Upper lobe of left lung (tissue), 4 donors: Measurements from ENCODE around the gene ZBED4.

Source experiments
- EP300 ChIP-seq, 4 donors: sonication (generic); formaldehyde crosslinking; IDR thresholded peaks; one replicate each; pipeline ENCODE4 v1.5.1; 2017; ENCODE audit warnings: antibody characterized with exemption in 4 of 4, control low read depth in 2 of 4
- POLR2A ChIP-seq, 4 donors: fragments of 450-650 bp; IDR thresholded peaks; one replicate each; pipeline ENCODE4 v1.5.1; 2016 to 2017; ENCODE audit warnings: antibody characterized with exemption in 4 of 4, mild to moderate bottlenecking in 2 of 4
- POLR2AphosphoS5 ChIP-seq, 2 donors: sonication (generic); formaldehyde crosslinking; IDR thresholded peaks; one replicate each; pipeline ENCODE4 v1.5.1; 2017; ENCODE audit warnings: antibody characterized with exemption in 2 of 2
- TF ChIP-seq, protein P1 (sequence below), 6 experiments: fragments of 450-650 bp in 4 of 6; fragments of 200-600 bp in 2 of 6; sonication (generic) in 2 of 6; IDR thresholded peaks; one replicate each; pipeline ENCODE4 v1.5.1; 2016 to 2019; ENCODE audit warnings: antibody characterized with exemption in 6 of 6

DNA sequence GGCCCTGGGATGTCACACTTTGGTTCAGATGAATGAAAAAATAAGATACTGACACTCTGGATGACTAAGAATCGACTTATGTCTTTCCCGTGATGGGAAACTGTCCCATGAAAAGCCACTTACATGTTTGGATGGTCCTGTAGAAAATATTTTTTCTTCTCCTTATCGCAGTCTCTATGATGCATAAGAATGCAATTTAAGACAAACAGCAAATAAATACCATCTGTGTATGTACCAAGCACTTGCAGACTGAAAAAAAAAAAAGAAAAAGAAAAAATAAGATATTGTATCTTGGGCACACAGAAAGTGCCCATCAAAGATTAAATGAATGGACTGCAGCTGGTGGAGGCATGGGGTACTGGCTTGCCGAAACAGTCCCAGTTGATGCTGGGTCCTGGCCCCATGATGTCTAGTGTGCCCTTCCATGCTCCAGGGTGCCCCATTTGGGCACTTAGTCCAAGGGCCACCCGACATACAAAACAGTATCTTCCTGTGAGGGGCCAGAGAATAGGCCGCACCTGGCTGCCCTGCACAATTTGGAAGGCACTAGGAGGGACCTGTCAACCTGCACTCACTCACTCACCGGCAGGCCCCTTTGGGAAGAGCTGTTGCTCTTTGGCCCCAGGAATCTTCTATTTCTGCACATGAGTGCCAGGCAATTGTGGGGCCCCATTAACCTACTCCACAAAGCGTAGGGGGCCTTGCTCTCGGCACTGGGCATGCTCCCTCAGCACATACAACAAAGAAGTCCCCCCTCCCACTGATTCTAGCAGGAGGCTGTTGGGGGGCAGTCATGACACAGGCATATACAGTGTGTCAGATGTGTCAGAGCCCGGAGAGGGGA, 2.5 kb upstream of the ZBED4 start:
- TF ChIP-seq, protein P1, sequence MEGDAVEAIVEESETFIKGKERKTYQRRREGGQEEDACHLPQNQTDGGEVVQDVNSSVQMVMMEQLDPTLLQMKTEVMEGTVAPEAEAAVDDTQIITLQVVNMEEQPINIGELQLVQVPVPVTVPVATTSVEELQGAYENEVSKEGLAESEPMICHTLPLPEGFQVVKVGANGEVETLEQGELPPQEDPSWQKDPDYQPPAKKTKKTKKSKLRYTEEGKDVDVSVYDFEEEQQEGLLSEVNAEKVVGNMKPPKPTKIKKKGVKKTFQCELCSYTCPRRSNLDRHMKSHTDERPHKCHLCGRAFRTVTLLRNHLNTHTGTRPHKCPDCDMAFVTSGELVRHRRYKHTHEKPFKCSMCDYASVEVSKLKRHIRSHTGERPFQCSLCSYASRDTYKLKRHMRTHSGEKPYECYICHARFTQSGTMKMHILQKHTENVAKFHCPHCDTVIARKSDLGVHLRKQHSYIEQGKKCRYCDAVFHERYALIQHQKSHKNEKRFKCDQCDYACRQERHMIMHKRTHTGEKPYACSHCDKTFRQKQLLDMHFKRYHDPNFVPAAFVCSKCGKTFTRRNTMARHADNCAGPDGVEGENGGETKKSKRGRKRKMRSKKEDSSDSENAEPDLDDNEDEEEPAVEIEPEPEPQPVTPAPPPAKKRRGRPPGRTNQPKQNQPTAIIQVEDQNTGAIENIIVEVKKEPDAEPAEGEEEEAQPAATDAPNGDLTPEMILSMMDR (IDR thresholded peaks at IDR 0.05): no peak
- TF ChIP-seq EP300 (IDR thresholded peaks at IDR 0.05) (no peak), POLR2A (IDR thresholded peaks at IDR 0.05) (no peak), POLR2AphosphoS5 (IDR thresholded peaks at IDR 0.05) (no peak)
